Fibroblast of mammary gland (primary cell): ENCODE data around the gene SIX5.
A peak's percentile ranks its signal among the peaks of the same experiment; 100 is the strongest.

ENCODE experiments used
- DNase-seq: peaks from one replicate; pipeline ENCODE4 v3.0.0-alpha.2; 2010; ENCODE audit warnings: low read depth
- H3K4me3 ChIP-seq: 2 replicates; pipeline ENCODE4 v1.5.1; 2011; ENCODE audit warnings: low read depth, mild to moderate bottlenecking, low read length, moderate library complexity; ENCODE audit not compliant: control insufficient read depth
- CTCF ChIP-seq: conservative IDR thresholded peaks from 2 replicates; pipeline ENCODE4 v1.5.1; 2011; ENCODE audit warnings: low read depth, low read length, inconsistent platforms; ENCODE audit not compliant: control insufficient read depth, insufficient read depth

The SIX5 gene

GRCh38 chr19:45746866-45747265, 22.2 kb downstream of the SIX5 start:
- no peak for TF ChIP-seq CTCF
- H3K4me3 ChIP-seq: no peak overlapping the region
- no peak for DNase-seq

- TF ChIP-seq CTCF: no peak
- no peak for DNase-seq
- no peak overlapping the region for H3K4me3 ChIP-seq
Measured at GRCh38 chr19:45745606-45746005, 23.4 kb downstream of the SIX5 start.

DNA sequence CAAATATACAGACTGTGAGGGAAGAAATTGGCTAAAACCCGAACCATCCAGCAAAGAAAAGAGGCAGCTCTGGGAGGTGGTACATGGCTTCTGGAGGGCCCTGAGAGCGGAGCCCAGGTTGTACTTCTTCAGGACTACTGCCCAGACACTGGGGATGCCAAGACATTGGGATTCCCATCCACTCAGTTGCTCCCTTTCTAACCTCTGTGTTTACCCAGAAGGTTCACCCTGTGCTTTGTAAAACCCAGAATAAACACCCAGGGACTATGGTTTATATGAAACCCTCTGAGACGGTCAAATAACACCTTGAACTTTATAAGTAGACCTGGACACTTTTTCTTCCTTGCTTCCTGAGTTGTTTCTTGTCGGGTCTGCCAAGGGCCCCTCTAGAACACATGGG, 26.1 kb downstream of the SIX5 start:
- DNase-seq: no peak
- TF ChIP-seq CTCF: no peak
- H3K4me3 ChIP-seq: no peak overlapping the region

DNA sequence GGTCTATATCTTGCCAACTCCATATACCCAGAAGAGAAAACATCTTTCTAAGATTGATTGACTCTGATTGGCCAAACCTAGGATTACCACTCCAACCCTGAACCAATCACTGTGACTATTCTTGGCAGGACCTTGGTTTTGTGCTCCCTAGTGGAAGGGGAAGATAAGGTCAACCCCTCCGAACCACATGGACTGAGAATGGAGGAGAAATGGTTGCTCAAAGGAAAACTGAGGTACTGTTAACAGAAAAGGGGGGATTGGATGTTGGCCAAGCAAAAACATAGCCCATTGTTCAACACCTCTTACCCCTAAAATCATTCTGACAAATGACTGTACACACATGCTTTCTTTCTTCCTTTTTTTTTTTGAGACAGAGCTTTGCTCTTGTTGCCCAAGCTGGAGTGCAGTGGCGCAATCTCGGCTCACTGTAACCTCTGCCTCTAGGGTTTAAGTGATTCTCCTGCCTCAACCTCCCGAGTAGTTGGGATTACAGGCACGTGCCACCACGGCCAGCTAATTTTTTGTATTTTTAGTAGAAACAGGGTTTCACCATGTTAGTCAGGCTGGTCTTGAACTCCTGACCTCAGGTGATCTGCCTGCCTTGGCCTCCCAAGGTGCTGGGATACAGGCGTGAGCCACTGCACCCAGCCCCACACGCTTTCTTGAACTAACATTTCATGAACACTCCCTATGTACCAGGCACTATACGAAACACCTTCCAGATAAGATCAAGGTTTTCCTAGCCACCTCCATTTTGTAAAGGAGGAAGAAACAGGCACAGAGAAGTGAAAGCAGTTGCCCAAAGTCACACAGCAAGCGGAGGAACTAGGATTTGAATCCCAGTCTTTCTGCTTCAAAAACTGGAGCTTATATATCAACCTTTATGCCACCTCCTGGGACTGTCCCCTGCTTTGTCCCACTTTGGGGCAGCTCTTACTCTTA, 29.3 kb downstream of the SIX5 start:
- DNase-seq: no peak
- no peak overlapping the region for H3K4me3 ChIP-seq
- no peak for TF ChIP-seq CTCF

- TF ChIP-seq CTCF: no peak
- DNase-seq: no peak
- no peak within 1 kb of the TSS for H3K4me3 ChIP-seq
Measured at GRCh38 chr19:45733160-45733810, 35.8 kb downstream of the SIX5 start, which contains the start of gene MEIOSIN. Gene MEIOSIN, plus strand, starts transcription at chr19:45733439. Its CDS starts 1,938 bp downstream, at chr19:45735377.

DNA sequence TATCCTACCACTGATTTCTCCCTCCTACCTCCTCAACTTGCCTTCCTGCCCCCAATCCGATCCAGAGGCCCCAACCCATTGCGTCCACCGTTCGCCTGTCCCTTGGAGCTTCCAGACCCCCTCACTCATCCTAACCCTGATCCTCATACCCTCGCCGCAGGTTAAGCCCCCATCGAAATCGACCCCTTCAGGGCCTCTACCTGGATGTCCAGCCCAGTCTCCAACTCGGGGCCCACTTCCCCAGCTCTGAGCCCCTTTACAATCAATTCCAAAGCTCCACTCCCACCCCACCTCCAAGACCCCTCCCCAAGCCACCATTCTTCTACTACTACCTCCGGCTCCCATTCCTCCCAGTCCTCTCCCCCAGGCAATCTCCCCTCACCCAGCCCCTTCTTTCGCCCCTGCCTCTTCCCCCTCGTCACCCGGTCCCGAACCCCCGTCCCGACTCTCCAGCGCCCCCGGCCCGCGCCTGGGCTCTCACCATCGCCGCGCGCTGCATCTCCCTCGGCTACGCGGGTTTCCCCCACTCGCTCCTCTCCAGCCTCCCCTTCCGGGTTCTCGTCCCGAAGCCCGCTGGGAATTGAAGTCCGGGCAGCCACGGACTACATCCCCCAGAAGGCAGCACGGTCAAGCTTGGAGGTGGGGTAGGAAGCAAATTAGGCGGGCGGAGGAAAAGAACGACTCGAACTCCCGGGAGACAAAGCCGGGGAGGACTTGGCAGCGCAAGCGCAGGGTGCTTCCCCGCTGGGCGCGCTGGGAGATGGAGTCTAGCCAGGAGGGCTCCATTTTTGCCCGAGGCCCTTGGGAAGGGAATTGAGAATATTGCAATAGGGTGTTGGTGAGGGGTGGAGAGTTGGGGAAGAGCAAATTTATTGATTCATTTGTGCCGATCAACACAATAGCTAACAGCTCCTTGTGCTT, 38.4 kb downstream of the SIX5 start, which contains the start of gene FBXO46:
TSS of gene FBXO46 (minus strand) at position 529 of the 921 bp plus-strand sequence. CDS start 17,401 bp downstream, outside the sequence.
- DNase-seq: peak; percentile 98
- H3K4me3 ChIP-seq: peak within 1 kb of the TSS; percentile 95
- no peak for TF ChIP-seq CTCF
